ENCODE results near the gene NRDC.
"Not testable (repeated sequence)": the region's sequence is repeated elsewhere in the genome, so short reads cannot be mapped to it uniquely, and the experiment has no call there.

Gene NRDC

DNA sequence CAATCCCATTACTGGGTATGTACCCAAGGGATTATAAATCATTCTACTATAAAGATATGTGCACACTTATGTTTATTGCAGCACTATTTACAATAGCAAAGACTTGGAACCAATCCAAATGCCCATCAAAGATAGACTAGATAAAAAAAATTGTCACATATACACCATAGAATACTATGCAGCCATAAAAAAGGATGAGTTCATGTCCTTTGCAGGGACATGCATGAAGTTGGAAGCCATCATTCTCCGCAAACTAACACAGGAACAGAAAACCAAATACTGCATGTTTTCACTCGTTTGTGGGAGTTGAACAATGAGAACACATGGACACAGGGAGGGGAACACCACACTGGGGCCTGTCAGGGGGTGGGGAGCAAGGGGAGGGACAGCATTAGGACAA, 16.2 kb upstream of the NRDC start:
- DNase-seq: not testable (repeated sequence)

DNA sequence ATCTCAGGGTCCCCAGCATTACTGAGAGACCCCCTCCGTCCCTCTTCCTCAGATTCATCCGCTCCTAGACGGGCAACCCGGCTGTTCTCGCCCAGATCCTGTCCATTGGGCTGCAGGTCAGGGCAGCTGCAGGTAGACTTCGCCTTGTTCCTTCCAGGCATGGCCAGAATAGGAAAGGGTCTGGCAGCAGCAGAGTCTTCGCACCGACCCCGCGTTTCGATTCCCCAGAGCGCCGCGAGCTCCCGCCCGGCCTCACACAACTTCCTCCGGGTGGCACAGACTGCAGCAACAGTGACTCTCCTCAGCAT, 265 bp downstream of the NRDC start:
- DNase-seq: no peak

DNA sequence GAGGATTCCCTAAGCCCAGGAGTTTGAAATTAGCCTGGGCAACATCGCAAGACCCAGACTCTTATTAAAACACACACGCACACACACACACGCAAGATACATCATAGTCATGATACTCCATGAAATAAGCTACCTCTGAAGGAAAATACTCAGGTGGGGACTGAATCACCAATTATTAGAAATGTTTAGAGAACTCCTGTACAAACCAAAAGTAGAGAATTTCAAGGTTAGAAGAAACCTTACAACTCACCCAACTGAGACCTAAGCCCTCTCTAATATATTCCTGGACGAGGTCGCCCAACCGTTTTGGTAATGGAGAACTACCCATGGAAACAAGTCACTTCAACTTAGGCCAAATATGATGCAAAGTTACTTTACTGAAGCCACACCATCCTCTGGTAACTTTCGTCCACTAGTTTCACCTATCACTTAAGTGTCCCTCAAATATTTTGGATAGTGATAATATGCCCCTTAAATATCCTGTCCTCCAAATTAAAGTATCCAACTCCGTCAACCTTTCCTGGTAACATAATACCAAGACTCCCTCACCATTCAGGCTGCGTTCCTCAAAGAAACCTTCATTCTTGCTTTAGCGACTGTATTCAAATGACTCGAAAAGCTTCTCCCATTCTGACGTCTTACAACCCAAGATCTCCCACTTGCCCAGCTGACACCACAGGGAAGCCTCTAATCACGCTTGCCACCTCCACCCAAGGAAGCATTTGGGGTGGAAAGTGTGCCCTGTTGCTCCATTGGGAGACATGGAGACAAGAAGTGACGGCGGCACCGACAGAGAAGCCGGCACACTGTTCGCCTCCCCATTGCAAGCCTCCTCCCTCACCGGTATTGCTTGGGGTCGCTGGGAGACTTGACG, 856 bp downstream of the NRDC start:
- DNase-seq: peak; percentile 20

DNA sequence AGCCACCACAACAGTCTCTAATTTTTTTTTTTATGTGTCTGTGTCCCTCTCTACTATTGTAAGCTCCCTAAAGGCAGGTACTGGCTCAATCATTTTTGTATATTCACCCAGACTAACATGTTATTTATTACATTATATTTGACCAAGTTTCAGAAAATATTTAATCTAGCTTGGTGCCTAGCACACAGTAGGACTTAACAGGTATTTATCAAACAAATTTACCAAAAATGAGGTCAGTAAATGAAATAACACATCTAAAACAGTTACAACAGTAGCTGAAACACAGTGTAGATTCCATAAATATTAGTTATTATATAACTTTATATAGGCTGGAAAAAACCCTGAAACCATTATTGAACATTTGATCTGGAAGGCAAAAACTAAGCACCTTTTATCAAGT, 2.7 kb downstream of the NRDC start:
- no peak for DNase-seq

DNA sequence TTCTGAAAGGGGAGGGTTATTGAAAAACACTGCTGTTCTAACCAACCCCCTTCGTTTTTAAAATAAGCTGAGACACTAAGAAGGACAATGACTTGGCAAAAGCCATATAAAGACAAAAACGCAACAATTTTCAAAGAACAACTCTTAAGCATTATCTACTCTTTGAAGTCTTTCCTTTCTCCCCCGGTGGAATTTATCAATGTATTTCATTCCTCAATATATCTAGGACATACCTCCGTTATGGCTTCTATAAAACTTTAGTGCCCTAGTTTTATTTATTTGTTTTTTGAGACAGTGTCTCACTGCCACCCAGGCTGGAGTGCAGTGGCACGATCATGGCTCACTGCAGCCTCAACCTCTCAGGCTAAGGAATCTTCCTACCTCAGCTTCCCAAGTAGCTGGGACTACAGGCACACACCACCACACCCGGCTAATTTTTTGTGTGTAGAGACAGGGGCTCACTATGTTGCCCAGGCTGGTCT, 3.2 kb downstream of the NRDC start:
- DNase-seq: no peak

DNA sequence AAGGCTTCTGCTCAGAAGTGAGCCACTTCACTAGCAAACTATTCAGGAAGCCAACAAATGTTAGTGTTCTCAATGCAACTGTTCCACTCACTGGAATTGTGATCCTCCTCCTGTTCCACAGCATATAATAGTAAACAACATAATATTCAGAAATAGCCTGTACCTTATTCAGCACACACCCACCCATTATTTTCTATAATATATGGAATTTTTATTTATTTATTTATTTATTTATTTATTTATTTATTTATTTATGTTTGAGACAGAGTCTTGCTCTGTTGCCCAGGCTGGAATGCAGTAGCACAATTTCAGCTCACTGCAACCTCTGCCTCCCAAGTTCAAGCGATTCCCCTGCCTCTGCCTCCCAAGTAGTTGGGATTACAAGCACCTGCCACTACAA, 5.3 kb downstream of the NRDC start:
- not testable (repeated sequence) for DNase-seq

DNA sequence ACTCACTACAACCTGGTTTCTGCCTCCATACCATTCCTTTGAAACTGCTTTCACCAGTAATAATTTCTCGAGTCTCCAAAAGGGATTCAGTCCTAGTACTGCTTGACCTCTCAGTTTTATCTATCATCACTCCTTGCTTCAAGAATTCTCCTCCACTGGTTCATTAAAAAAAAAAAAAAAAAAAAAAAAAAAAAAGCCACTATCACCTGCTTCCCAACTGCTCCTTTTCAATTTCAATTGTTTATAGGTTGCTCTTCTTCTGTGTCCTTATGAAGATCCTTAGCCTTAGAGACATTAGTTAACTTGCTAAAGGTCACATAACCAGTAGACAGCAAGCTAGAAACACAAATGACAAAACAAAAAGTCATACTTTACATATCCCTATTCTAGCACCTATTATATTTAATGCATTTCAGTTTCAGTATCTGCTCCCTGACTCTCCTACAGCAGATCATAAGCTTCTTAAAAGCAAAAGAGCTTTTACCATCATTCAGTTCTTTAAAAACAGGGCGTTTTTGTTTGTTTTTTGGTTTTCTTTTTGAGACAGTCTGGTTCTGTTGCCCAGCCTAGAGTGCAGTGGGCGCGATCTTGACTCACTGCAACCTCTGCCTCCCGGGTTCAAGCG, 7.1 kb downstream of the NRDC start:
- DNase-seq: no peak

DNA sequence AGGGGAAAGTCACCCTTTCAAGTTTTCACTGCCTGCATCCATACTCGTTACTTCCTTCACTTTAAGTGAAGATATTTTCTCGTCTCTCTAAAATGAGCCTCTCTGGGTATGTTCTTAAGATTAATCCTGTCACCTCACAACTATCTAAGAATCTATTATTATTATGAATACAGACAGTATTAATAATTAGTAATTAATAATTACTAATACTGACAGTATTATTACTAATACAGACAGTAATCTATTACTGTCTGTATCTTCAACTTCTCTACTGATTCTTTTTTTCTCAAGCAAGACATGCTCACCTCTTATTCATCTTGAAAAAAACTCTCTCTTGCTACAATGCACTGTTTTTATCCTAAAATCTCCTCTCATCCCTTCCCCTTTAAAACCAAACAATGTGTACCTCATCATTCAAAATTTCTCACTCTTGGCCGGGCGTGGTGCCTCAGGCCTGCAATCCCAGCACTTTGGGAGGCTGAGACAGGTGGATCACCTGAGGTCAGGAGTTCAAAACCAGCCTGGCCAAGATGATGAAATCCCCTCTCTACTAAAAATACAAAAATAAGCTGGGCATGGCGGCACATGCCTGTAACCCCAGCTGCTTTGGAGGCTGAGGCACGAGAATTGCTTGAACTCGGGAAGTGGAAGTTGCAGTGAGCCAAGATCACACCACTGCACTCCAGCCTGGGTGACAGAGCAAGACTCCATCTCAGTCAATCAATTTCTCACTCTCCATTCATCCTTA, 7.8 kb downstream of the NRDC start:
- no peak for DNase-seq

DNA sequence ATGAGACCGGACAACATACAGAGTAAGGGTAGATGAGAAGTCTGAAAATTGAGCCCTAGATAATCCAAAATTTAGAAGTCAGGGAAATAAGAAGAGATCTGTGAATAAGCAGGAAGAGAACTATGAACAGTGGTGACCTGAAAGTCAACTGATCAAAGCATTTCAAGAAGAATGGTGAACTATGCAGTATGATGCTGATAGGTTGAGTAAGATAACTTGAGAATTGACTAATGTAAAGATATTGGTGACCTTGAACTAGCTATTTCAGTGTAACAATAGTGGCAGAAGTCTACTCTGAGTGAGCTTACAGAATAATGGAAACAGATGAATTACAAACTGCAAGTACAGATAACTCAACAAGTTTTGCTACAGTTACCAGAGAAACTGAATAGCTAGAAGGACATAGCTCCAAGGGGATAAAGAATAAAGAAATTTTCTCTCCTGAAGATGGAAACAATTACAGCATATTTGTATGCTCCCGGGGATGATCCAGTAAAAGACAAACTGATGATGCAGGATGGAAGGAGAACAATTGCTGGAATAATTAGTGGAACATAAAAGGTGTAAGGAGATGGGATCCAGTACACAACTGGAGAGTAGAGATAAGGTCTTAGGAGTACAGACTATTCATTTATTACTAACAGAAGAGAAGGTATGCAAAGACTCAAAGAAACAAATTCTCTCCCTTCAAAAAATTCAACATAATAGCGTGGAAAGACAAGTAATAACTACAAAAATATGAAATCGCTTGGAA, 10.9 kb downstream of the NRDC start:
- no peak for DNase-seq

DNA sequence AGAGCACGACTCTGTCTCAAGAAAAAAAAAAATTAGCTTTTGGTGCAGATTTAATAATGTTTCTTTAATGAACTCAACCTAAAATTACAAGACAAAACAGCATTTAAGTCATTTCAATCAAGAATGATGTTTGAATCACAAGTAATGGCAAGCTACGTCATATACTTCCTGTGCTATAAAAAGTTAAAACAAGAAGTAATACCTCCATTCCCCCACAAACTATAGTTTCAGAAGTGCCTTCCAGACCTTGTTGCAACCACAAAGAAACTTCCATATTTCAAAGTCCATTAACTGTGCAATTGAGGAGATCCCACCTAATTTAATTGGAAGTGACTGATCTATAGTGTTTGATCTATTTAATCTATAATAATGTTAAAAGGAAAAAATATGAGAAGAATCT, 15.1 kb downstream of the NRDC start:
- DNase-seq: peak; percentile 46

DNA sequence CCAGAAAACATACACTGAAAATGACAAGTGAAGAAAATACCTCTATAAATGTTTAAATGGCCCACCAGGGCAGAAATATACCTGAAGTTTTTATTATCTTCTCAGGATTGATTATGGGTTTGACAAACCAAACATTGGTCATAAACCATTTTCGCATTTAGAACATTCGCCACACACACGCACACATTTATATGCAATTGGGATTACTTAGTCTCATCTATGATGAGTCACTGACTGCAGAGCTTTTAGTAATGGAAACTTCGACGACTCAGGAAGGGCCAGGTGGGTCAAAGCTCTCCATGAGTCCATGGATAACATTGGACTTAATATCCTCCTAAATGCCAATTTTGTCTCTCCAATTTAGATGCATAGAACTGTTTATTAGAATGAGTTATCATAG, 16.9 kb downstream of the NRDC start:
- DNase-seq: no peak

DNA sequence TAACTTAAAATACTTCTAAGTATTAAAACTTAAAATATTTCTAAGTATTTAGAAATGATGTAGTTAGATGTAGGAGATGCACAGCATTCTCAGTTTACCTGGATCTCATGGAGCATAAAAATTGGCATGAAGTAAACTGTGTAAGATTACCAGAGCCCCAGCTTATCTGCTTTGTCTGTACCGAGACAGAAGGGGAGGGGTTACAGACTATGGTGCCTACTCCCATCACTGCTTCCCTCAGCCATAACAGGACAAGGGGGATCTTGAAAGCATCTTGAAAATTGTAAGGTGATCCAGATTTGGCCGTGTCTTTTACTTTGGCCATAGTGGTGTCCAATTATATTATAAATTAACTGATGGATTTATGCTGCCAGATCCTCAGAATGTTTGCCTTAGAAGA, 18.8 kb downstream of the NRDC start:
- no peak for DNase-seq

DNA sequence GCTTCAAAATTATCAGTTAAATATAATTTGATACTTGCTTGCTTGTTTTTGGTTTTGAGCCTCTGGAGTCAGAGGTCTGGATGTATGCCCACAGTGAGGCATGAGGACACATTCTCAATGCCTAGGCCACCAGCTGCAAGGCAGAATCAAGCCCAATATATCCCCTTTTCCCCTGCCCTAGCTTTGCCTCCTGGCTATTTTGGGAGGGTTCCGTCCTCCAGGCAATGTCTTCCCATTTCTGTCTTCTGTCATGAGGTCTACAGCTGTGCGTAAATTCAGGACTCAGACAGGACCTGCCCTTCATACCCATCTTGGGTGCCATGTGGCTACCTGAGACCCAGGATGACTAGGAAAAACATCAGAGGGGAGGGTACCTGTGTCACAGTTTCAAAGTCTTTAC, 19.2 kb downstream of the NRDC start:
- DNase-seq: no peak

DNA sequence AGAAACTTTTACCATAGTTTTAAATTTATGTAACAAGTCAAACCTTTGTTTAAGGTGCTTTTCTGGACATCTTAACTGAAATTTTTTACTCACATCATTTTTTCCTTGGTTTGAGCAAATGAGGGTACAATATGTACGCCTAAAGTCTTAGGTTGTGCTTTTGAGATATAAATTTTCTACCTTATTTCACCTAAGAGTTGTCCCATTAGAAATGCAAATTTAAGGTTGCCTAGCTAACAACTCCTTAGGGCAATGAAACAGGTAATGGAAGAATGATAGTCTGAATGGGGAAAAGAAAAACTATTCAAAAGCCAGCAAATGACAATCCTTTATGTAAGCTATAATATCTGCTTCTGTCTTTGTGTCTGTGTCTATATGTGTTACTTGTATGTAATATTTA, 19.6 kb downstream of the NRDC start:
- DNase-seq: no peak

DNA sequence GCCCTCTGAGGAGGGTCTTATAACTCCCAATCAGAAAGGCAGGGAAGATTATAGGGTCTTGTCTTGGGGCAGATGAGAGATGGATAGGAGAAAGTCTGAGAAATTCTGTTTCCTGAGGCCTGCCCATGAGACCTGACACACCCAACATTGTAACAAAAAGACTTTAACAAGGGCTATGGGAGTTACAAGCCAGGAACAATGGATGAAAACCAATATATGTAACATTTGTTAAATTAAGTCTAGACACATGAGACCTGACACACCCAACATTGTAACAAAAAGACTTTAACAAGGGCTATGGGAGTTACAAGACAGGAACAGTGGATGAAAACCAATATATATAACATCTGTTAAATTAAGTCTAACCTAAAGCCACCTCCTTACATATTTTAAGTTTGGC, 21.8 kb downstream of the NRDC start:
- no peak for DNase-seq

DNA sequence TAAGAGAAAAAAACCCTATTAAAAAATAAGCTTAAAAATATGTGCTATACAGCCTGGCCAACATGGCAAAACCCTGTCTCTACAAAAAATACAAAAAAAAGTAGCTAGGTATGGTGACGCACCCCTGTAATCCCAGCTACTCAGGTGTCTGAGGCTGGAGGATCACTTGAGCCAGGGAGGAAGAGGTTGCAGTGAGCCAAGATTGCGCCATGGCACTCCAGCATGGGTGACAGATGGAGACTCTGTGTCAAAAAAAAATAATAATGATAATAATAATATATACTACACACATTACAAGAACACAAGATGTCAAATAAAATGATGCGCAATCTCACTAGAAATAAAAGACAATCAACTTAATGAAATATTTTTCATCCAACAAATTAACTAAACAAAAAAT, 22.9 kb downstream of the NRDC start:
- no peak for DNase-seq

DNA sequence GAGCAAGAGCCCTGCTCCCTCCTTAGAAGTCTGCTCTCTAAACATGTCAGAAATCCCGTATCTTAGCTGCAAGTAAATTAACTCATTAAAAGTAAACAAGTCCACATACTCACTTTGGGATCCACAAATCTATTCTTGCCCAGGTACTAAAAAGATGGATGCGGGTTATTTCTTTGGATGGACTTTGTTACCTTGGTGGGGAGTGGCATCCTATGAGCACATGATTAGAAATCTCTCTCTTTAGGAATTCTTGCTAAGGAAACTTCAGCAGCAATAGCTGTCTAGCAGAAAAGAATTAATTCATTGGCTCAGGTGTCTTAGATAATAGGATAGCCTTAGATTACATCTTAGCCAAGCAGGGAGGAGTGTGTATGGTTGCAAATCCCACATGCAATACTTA, 25.2 kb downstream of the NRDC start:
- no peak for DNase-seq

DNA sequence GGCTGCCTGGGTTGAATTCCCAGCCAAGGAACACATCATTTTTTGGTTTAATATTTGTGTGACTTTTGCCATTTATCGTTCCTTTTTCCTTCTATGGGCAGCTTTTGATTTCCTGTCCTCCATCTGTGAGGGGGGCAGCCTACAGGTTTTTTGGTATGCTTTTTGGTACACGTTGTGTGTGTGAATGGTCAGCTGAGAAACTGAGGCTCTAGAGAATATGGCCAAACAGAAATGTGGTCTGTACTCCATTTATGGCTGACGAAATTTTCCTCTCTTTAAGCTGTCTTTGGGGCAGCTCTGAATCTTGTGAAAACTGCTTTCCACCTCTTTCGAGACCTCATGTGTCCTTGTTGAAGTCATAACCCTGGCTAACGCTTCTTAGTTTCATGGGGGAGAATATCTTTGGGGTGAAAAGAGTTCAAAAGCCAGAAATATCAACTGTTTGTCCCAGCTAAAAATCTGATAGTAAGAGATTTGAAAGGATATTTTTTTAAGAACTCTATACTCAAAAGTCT, 26.6 kb downstream of the NRDC start:
- DNase-seq: no peak

DNA sequence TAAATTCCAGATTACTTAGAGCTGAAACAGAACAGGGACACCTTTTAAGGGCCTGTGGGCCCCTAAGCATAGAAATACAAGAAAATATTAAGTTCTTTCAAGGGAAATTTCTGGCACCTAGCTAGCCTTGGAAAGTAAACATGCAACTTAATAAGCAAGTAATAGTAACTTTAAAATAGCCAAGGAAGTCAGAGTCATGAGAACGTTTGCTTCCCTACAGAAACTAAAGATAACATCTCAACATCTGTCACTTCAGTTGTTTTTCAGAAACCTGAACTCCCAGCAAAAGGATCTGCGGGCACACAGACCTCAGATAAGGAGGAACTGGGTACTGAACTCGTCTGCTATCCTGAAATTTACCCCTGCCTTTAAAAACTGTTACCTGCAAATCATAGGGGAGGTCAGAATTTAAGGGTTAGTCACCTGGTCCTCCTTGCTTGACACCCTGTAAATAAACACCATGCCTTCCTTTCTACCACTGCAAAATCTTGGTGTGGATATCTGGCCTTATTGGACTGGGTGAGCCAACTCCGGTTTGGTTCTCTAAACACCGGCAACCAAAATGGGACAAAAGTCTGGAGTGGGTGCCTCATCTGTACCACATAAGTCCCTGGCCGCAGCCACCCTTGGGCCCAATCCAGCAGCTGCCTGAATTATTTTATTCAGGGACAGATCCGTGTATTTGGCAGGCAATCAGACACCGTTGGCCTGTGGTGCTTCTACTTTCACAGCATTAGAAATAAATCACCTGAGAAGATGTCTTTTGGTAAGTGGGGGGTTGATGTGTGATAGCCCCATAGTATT, 27.9 kb downstream of the NRDC start:
- DNase-seq: no peak

DNA sequence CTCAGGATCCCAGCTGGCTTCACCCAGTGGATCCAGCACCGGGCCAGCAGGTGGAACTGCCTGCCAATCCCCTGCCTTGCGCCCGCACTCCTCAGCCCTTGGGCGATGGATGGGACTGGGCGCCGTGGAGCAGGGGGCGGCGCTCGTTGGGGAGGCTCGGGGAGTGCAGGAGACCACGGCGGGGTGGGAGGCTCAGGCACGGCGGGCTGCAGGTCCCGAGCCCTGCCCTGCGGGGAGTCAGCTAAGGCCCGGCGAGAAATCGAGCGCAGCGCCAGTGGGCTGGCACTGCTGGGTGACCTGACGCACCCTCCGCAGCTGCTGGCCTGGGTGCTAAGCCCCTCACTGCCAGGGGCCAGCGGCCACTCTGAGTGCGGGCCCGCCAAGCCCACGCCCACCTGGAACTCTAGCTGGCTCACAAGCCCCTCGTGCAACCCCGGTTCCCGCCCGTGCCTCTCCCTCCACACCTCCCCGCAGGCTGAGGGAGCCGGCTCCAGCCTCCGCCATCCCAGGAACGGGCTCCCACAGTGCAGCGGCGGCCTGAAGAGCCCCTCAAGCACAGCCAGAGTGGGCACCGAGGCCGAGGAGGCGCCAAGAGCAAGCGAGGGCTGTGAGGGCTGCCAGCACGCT, 31.1 kb downstream of the NRDC start:
- DNase-seq: no peak

DNA sequence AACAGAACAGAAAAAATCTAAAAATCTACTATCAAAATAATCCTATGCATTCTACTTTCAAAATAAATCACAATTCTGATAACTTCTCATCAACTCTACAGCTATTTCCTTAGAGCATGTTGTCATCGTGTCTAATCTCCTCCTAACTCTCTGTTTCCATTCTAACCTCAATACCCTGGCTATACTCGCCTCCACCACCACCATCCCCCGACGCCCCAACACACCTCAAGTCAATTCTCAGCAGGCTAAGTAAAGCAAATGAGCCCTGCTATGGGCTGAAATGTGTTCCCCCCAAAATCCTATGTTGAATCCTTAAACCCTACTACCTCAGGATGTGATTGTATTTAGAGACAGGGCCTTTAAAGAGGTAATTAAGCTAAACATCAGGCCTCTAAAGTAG, 34.6 kb downstream of the NRDC start:
- no peak for DNase-seq

DNA sequence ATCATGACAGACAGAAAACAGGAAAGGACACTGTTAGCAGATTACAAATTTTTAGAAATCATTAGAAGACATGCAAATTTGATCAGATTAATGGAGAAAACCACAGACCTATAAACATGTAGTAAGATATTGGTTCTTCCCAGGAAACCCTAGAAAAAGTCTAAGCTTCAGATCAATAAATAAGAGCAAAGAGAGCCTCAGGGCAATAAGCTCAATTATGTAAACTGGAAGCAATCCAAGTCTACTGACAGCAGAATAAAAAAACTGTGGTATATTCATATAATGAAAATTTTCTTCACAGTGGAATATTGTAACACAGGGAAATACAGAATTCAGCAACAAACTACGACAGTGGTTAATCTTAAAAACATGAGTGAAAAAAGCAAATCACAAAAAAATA, 36.3 kb downstream of the NRDC start:
- no peak for DNase-seq

Measured in RPMI8226 (cell line).